ENCODE results near the gene PLEKHJ1.

The PLEKHJ1 gene

GRCh38 chr19:2195361-2195760 lies 40.8 kb downstream of the PLEKHJ1 start:
- no peak for DNase-seq

GRCh38 chr19:2194513-2195078 lies 41.5 kb downstream of the PLEKHJ1 start:
- DNase-seq: no peak

- DNase-seq: no peak
These were observed 42.3 kb downstream of the PLEKHJ1 start for GRCh38 chr19:2193807-2194206.

DNA sequence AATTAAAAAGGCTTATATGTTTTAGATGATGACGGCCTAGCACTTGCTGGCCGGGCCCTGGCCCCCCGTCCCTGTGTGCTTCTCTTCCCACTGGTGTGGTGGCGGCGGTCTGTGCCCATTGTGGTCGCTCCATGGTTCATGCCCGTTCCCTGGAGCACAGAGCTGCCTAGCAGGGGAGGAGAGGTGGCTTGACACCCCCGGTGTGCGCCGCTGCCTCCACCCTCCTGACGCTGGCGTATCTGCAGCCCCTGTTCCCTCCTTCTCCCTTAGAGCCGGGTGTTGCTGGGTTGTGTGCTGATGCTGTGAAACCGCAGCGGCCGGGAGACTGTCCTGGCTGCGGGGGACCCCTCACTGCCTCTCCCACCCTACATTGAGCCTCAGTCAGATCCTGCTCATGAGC lies 43.3 kb downstream of the PLEKHJ1 start:
- no peak for DNase-seq

GRCh38 chr19:2191456-2192310 lies 44.4 kb downstream of the PLEKHJ1 start:
- no peak for DNase-seq

- DNase-seq: no peak
These were observed 45.2 kb downstream of the PLEKHJ1 start for GRCh38 chr19:2190848-2191455.

- no peak for DNase-seq
These were observed 46.2 kb downstream of the PLEKHJ1 start for GRCh38 chr19:2189880-2190279.

- DNase-seq: no peak
These were observed 47.3 kb downstream of the PLEKHJ1 start for GRCh38 chr19:2188708-2189385.

DNA sequence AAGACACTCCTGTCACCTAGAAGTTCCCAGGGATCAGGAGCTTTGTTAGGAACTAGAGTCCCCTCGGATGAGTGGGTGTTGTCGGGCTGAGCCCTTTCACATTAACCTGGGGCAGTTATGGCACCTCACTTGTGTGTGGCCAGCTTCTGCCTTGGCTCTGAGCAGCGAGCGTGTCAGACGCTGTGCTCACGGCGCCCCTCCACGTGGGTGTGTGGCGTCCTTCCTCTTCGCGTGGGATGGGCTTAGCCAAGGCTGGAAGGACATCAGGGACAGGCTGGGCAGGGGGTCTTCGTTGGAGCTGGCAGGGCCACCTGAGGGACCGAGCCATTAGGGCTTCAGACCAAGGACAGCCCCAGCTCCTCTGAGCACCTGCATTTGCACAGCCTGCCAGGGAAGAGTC lies 49.0 kb downstream of the PLEKHJ1 start:
- DNase-seq: no peak

- DNase-seq: no peak
These were observed 49.9 kb downstream of the PLEKHJ1 start for GRCh38 chr19:2186071-2186846.

GRCh38 chr19:2185734-2186070 lies 50.4 kb downstream of the PLEKHJ1 start:
- no peak for DNase-seq

DNA sequence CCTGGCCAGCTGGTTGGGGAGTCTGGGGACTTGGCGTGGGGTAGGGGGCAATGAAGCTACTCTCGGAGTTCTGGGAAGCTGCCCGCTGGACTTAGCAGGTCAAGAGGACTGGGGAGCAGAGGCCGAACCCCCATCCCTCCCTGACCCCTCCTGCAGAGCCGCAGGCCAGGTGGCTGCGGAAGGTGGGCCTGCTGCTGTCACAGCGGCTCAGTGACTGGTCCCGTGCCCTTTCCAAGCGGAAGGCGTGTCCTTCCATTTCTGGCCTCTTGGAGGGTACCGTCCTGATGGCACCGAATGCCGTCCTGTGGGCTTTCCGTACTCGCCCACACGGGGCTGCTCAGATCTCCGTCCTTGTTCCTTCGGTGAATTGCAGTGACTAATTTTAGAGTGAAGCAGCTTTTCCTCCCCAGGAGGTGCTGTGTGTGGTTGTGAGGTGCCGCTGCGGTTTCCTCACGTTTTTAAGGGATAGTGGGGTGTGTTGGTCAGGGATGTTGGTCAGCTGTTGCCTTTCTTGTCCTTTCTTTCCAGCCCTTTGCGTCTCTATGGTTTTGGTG lies 51.6 kb downstream of the PLEKHJ1 start:
- DNase-seq: no peak
